K562 (cell line): ENCODE results near the gene DNMBP.

Source experiments
- CBX3 ChIP-seq, 2 experiments: IDR thresholded peaks; 1 replicate in 1 of 2; 2 replicates in 1 of 2; pipeline ENCODE4 v1.6.1; 2012; ENCODE audit warnings: inconsistent platforms in 2 of 2, low read length in 2 of 2, borderline replicate concordance in 1 of 2, control low read depth in 1 of 2
- JUN ChIP-seq, 2 experiments: sonication (generic) in 1 of 2; formaldehyde crosslinking in 1 of 2; IDR thresholded peaks; 2 replicates each; pipeline versions ENCODE4 v1.6.1 to v1.8.0; 2012 to 2022; ENCODE audit warnings: borderline replicate concordance in 2 of 2, mild to moderate bottlenecking in 2 of 2, improper control_type of control experiment in 1 of 2, low read depth in 1 of 2, low read length in 1 of 2, missing genetic modification reagents in 1 of 2
- POLR2A ChIP-seq: fragments of 450-650 bp; conservative IDR thresholded peaks from 2 replicates; pipeline ENCODE4 v1.6.1; 2016
- TSHZ1 ChIP-seq: fragments of 250-450 bp; sonication (Bioruptor Pico); IDR thresholded peaks from 2 replicates; pipeline ENCODE4 v1.4.0; 2020; ENCODE audit warnings: mild to moderate bottlenecking, moderate library complexity
- ZNF41 ChIP-seq: fragments of 250-450 bp; sonication (Bioruptor Pico); conservative IDR thresholded peaks from 2 replicates; pipeline ENCODE4 v1.4.0; 2020; ENCODE audit warnings: mild to moderate bottlenecking
- ZNF444 ChIP-seq: fragments of 250-450 bp; sonication (Bioruptor Pico); IDR thresholded peaks from 2 replicates; pipeline ENCODE4 v1.4.0; 2020; ENCODE audit warnings: mild to moderate bottlenecking, moderate library complexity
- TF ChIP-seq, protein P1 (sequence below): sonication (generic); formaldehyde crosslinking; IDR thresholded peaks from 2 replicates; pipeline ENCODE4 v1.8.0; 2022; ENCODE audit warnings: missing genetic modification reagents, mild to moderate bottlenecking, borderline replicate concordance

- TF ChIP-seq TSHZ1 (CRISPR knock-in tag) (no peak), ZNF41 (CRISPR knock-in tag) (no peak), POLR2A (no peak), JUN (IDR thresholded peaks at IDR 0.05; ENCODE audit: borderline replicate concordance, low read depth, low read length) (no peak), JUN (CRISPR knock-in tag; IDR thresholded peaks at IDR 0.05; ENCODE audit: borderline replicate concordance) (no peak), CBX3 (IDR thresholded peaks at IDR 0.05; ENCODE audit: borderline replicate concordance in 1 of 2, low read length in 2 of 2) (no peak), ZNF444 (CRISPR knock-in tag) (no peak)
- TF ChIP-seq, protein P1, sequence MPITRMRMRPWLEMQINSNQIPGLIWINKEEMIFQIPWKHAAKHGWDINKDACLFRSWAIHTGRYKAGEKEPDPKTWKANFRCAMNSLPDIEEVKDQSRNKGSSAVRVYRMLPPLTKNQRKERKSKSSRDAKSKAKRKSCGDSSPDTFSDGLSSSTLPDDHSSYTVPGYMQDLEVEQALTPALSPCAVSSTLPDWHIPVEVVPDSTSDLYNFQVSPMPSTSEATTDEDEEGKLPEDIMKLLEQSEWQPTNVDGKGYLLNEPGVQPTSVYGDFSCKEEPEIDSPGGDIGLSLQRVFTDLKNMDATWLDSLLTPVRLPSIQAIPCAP, result no peak
Observed at GRCh38 chr10:100046021-100046486, 36.3 kb upstream of the DNMBP start.
